Kidney epithelial cell (primary cell): ENCODE measurements around the gene TMEM182. TPM values are rescaled to one million over a fixed set of nuclear protein-coding genes. Genes with fewer than 3 reads are reported as not detected.

Experiments
- DNase-seq: peaks from one replicate; pipeline ENCODE4 v3.0.0-alpha.2; 2010; ENCODE audit warnings: low read depth
- H3K27me3 ChIP-seq: 2 replicates; pipeline ENCODE4 v1.6.0; 2011; ENCODE audit warnings: low read length; ENCODE audit not compliant: control insufficient read depth, insufficient read depth
- H3K36me3 ChIP-seq: 2 replicates; pipeline ENCODE4 v1.5.1; 2011; ENCODE audit warnings: low read length; ENCODE audit not compliant: control insufficient read depth, insufficient read depth
- H3K4me3 ChIP-seq: 2 replicates; pipeline ENCODE4 v1.5.1; 2011; ENCODE audit warnings: low read depth, mild to moderate bottlenecking, control low read depth, low read length
- total RNA-seq: library from RNA; depleted of rRNA; stranded (reverse); fragments of >200 nt; gene quantifications from 2 replicates; pipeline ENCODE4 v1.2.3, GENCODE V29; 2015
- TF ChIP-seq, protein P1 (sequence below): IDR thresholded peaks from 2 replicates; pipeline ENCODE4 v1.5.1; 2011; ENCODE audit warnings: mild to moderate bottlenecking, moderate library complexity, low read length, control low read depth, inconsistent platforms; ENCODE audit not compliant: insufficient read depth, poor library complexity, severe bottlenecking

Gene TMEM182
- total RNA-seq, 1 donor from 2014 or later, result 5.9 TPM

DNA sequence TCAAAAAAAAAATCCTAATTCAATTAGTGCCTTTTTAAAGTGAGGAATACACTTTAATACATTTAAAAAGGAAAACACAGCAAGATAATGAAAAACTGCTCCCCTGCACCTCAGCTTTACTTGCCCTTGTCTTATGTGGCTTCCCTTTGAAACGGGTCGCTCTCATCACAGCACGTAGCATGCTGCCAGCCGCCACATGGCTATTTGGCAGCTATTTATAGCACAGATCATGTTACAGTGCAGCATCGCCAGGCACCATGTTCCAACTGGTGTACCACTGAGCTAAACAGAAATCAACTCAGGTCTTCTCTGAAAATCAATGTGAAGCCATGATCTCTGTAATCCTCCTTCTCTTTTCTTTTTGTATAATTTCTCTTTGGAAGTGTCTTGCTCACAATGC, 65.1 kb downstream of the TMEM182 start:
- Histone ChIP-seq H3K27me3 (no peaks in the 10 kb centered on the region), H3K4me3 (no peak overlapping the region), H3K36me3 (no peaks in the 10 kb centered on the region)
- no peak for DNase-seq
- TF ChIP-seq, protein P1, sequence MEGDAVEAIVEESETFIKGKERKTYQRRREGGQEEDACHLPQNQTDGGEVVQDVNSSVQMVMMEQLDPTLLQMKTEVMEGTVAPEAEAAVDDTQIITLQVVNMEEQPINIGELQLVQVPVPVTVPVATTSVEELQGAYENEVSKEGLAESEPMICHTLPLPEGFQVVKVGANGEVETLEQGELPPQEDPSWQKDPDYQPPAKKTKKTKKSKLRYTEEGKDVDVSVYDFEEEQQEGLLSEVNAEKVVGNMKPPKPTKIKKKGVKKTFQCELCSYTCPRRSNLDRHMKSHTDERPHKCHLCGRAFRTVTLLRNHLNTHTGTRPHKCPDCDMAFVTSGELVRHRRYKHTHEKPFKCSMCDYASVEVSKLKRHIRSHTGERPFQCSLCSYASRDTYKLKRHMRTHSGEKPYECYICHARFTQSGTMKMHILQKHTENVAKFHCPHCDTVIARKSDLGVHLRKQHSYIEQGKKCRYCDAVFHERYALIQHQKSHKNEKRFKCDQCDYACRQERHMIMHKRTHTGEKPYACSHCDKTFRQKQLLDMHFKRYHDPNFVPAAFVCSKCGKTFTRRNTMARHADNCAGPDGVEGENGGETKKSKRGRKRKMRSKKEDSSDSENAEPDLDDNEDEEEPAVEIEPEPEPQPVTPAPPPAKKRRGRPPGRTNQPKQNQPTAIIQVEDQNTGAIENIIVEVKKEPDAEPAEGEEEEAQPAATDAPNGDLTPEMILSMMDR, result no peak

DNA sequence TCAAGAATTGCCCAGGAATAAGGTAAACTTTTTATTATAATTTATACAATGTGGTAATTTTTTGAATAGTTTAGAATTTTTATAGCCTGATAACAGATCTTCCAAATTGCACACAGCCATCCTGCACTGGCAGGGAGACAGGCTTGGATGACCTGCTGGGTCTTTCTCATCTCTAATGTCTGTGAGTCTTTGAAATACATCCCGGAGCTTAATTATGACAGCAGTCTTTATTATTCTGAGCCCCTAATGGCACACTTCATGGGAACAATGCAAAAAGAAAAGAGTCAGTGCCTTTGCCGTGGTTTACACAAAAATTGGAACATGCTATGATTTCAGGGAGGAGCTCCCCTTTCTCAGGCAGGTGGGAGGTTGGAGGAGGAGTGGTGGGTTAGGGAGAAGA, 71.0 kb downstream of the TMEM182 start:
- TF ChIP-seq, protein P1, result no peak
- DNase-seq, result no peak
- Histone ChIP-seq H3K4me3 (no peak overlapping the region), H3K36me3 (no peaks in the 10 kb centered on the region), H3K27me3 (no peaks in the 10 kb centered on the region)

DNA sequence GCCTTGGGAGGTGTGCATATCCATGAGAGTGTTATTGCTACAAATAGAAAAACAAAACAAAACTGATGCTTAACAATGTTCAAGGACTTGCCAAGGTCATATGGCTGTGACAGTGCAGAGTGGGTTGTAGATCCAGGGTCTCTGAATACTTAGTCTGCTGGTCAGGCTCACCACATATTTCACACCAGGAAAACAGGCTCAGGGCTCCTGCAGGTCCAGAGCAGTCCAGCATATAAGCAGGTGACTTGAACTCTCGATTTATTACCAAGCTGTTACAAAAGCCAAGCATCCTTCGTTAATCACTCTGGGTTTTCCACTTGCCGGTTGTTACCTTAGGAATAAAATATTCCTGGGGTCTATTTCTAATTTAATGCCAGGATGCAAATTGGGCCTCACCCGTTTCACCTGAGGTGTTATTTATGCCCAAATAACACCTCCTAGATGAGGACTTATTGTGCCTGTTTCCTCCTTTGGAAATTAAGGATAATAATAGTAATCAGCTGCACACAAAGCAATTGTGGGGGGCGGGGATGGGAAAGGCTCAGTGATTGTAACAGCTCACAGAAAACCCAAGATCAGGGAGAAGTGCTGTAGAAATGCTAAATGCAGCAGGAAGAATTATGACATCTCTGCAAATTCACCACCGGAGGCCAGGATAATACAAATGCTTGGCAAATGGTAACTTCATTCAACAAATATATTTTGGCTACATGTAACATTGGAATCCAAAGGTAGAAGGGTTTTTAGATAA, 72.9 kb downstream of the TMEM182 start:
- H3K27me3 ChIP-seq, result no peaks in the 10 kb centered on the region
- no peaks in the 10 kb centered on the region for H3K36me3 ChIP-seq
- DNase-seq, result no peak
- H3K4me3 ChIP-seq, result no peak overlapping the region
- TF ChIP-seq, protein P1, result no peak

DNA sequence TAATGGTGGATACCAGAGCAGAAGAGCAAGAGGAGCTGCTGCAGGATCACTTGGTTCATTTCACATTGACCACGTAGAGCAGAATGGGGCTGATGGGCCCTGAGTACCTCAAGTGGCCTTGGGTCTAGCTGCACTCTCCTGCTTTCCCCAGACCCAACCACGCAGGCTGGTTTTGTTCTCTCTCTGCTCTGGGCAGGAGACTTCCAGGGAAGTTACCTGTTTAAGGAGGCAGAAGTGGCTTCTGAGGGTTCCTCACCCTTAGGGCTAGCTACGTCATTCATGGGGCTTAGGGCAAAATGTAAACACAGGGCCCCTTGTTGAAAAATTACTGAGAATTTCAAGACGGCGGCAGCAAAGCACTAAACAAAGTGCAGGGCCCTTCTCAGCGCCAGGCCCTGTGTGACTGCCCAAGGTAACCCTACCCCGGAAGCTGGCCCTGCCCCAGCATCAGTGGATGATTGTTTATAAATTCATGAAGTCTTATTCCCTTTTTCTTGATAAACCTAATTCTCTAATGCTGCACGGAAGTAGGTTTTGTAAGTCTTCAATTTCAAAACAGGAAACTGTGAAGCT, 75.9 kb downstream of the TMEM182 start:
- TF ChIP-seq, protein P1, result no peak
- no peak overlapping the region for H3K4me3 ChIP-seq
- H3K27me3 ChIP-seq, result no peaks in the 10 kb centered on the region
- no peak for DNase-seq
- no peaks in the 10 kb centered on the region for H3K36me3 ChIP-seq

DNA sequence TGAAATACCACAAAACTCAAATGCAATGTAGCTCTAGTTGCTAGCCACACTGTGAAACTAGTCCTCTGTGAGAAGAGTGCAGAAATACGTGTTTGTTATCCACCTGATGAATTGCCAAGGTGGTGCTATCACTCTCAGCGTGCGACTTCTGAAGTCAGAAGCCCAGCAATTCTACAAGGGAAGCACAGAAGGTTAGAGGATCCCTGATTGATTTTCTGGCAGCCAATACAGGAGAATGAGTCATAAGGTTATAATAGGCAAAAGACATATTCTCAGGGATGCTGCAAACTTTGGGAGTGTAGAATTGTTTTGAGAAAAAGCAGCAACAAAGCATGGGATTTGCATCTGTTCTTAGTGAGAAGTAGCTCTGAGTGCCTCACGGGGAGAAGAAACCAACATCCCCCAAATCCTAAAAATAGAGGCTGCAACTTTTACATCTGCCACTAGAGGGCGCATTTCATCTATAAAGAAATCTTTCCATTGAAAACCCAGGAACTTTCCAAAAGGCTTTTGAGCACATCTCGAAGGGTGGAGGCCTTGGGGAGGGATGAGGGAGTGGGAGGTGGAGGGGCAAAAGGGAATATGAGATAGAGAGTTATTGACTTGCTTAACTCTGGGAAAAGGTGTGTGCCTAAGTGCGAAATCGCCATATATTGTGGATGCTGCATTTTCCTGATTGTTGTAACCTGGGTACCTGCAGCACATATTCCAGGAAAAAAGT, 78.0 kb downstream of the TMEM182 start:
- no peak overlapping the region for H3K4me3 ChIP-seq
- no peak for DNase-seq
- TF ChIP-seq, protein P1, result peak; percentile 74
- no peaks in the 10 kb centered on the region for H3K36me3 ChIP-seq
- no peaks in the 10 kb centered on the region for H3K27me3 ChIP-seq
